H1 (cell line): ENCODE measurements around the gene SLC1A4. TPM values are rescaled to one million over a fixed set of nuclear protein-coding genes. Genes with fewer than 3 reads are reported as not detected.

Source experiments
- CTCF ChIA-PET: fragments of 300-600 bp; sonication (Branson Sonifier 250); formaldehyde crosslinking; loops from one replicate; lab custom pipeline; 2021; ENCODE audit not compliant: partially characterized antibody; lab: Charles Lee
- POLR2A ChIA-PET: fragments of 300-600 bp; sonication (Branson Sonifier 250); formaldehyde crosslinking; loops from one replicate; lab custom pipeline; 2021; ENCODE audit warnings: inconsistent platforms; ENCODE audit not compliant: partially characterized antibody; lab: Charles Lee
- DNase-seq, 2 experiments: peaks; one replicate each; pipeline versions ENCODE4 v3.0.0 to v3.0.0-alpha.2; 2010 to 2022; ENCODE audit warnings: low spot score in 2 of 2, low read depth in 1 of 2, mixed read lengths in 1 of 2
- FAIRE-seq: peaks from 2 replicates; lab custom pipeline; 2011; peaks lifted over from hg19 to GRCh38; lab: Jason Lieb, UNC
- H2AFZ ChIP-seq: 2 replicates; pipeline ENCODE4 v1.8.1; 2012; ENCODE audit warnings: low read length, inconsistent platforms
- H2AK5ac ChIP-seq: 2 replicates; pipeline ENCODE4 v1.6.1; 2013; ENCODE audit warnings: low read depth, low read length
- H2BK120ac ChIP-seq: replicated peaks from 2 replicates; pipeline ENCODE3; 2013; ENCODE audit warnings: low read depth, low read length, inconsistent platforms
- H2BK12ac ChIP-seq: 2 replicates; pipeline ENCODE4 v1.6.1; 2013; ENCODE audit warnings: low read depth, low read length
- H2BK15ac ChIP-seq: 2 replicates; pipeline ENCODE4 v1.6.1; 2013; ENCODE audit warnings: low read length
- H2BK20ac ChIP-seq: 2 replicates; pipeline ENCODE4 v1.6.1; 2013; ENCODE audit warnings: low read length
- H2BK5ac ChIP-seq: 2 replicates; pipeline ENCODE4 v1.6.1; 2013; ENCODE audit warnings: low read depth, low read length
- H3K14ac ChIP-seq: 2 replicates; pipeline ENCODE4 v1.6.1; 2013; ENCODE audit warnings: inconsistent platforms; ENCODE audit not compliant: insufficient read length
- H3K18ac ChIP-seq: 2 replicates; pipeline ENCODE4 v1.6.1; 2013; ENCODE audit warnings: low read length; ENCODE audit errors: extremely low read depth
- H3K23ac ChIP-seq: 2 replicates; pipeline ENCODE4 v1.6.1; 2013; ENCODE audit warnings: inconsistent platforms; ENCODE audit not compliant: insufficient read length
- H3K23me2 ChIP-seq: 2 replicates; pipeline ENCODE4 v1.6.1; 2013; ENCODE audit warnings: low read depth, low read length
- H3K27ac ChIP-seq: 2 replicates; pipeline ENCODE4 v1.6.1; 2011; ENCODE audit warnings: low read depth, low read length, inconsistent platforms
- H3K27me3 ChIP-seq, 4 experiments: replicated peaks in 1 of 4; 1 replicate in 1 of 4; 2 replicates in 3 of 4; pipeline versions ENCODE4 v1.6.1 to v1.8.1; 2011 to 2013; ENCODE audit warnings: low read length in 3 of 4, mild to moderate bottlenecking in 3 of 4, inconsistent platforms in 2 of 4, mixed read lengths in 2 of 4, moderate library complexity in 1 of 4; ENCODE audit not compliant: control insufficient read depth in 3 of 4, insufficient read depth in 3 of 4; ENCODE audit errors: extremely low read depth in 1 of 4
- H3K36me3 ChIP-seq, 4 experiments: 2 replicates each; pipeline versions ENCODE4 v1.6.1 to v1.8.1; 2011 to 2013; ENCODE audit warnings: mild to moderate bottlenecking in 4 of 4, low read length in 3 of 4, moderate library complexity in 2 of 4, control low read depth in 1 of 4, inconsistent platforms in 1 of 4; ENCODE audit not compliant: insufficient read depth in 4 of 4, control insufficient read depth in 2 of 4
- H3K4ac ChIP-seq: replicated peaks from 2 replicates; pipeline ENCODE3; 2013; ENCODE audit warnings: low read length, low read depth, mixed read lengths, inconsistent platforms; ENCODE audit not compliant: insufficient read length
- H3K4me1 ChIP-seq, 4 experiments: replicated peaks in 1 of 4; 1 replicate in 1 of 4; 2 replicates in 3 of 4; pipeline versions ENCODE4 v1.6.1 to v1.8.1; 2011 to 2013; ENCODE audit warnings: low read length in 3 of 4, inconsistent platforms in 2 of 4, mixed read lengths in 1 of 4; ENCODE audit not compliant: insufficient read depth in 4 of 4, control insufficient read depth in 3 of 4
- H3K4me2 ChIP-seq, 2 experiments: 2 replicates each; pipeline versions ENCODE4 v1.6.1 to v1.8.1; 2011 to 2013; ENCODE audit warnings: low read depth in 2 of 2, low read length in 2 of 2, control low read depth in 1 of 2, inconsistent platforms in 1 of 2, mild to moderate bottlenecking in 1 of 2; ENCODE audit not compliant: insufficient read depth in 1 of 2
- H3K4me3 ChIP-seq, 4 experiments: fragments of 200-600, 300-600 bp in 1 of 4; sonication (generic), shearing (Covaris generic), sonication (Bioruptor Twin) in 1 of 4; 2 replicates each; pipeline versions ENCODE4 v1.5.1 to v1.8.1; 2011 to 2016; ENCODE audit warnings: low read length in 4 of 4, low read depth in 3 of 4, control low read depth in 2 of 4, inconsistent platforms in 2 of 4, mild to moderate bottlenecking in 2 of 4, mixed read lengths in 1 of 4, moderate library complexity in 1 of 4; ENCODE audit not compliant: insufficient read depth in 2 of 4; ENCODE audit errors: extremely low read depth in 1 of 4
- H3K56ac ChIP-seq: replicated peaks from 2 replicates; pipeline ENCODE3; 2013; ENCODE audit warnings: low read depth, mild to moderate bottlenecking, mixed read lengths, low read length, inconsistent platforms; ENCODE audit not compliant: insufficient read length
- H3K79me1 ChIP-seq: 2 replicates; pipeline ENCODE4 v1.6.1; 2013; ENCODE audit warnings: low read depth, low read length, control low read depth
- H3K79me2 ChIP-seq, 2 experiments: 2 replicates each; pipeline versions ENCODE4 v1.6.1 to v1.8.1; 2012 to 2013; ENCODE audit warnings: low read length in 2 of 2, mild to moderate bottlenecking in 2 of 2, inconsistent platforms in 1 of 2; ENCODE audit not compliant: insufficient read depth in 2 of 2, control insufficient read depth in 1 of 2
- H3K9ac ChIP-seq, 4 experiments: replicated peaks in 1 of 4; 1 replicate in 1 of 4; 2 replicates in 3 of 4; pipeline versions ENCODE4 v1.6.1 to v1.8.1; 2011 to 2013; ENCODE audit warnings: low read depth in 3 of 4, low read length in 3 of 4, control low read depth in 2 of 4, mild to moderate bottlenecking in 2 of 4, moderate library complexity in 2 of 4, inconsistent platforms in 1 of 4; ENCODE audit errors: extremely low read depth in 1 of 4
- H3K9me3 ChIP-seq, 2 experiments: 2 replicates each; pipeline versions ENCODE4 v1.6.1 to v1.8.1; 2012 to 2013; ENCODE audit warnings: mild to moderate bottlenecking in 2 of 2, moderate library complexity in 2 of 2, control low read depth in 1 of 2, inconsistent platforms in 1 of 2, low read depth in 1 of 2, low read length in 1 of 2, mixed read lengths in 1 of 2; ENCODE audit not compliant: insufficient read depth in 2 of 2
- H4K20me1 ChIP-seq, 2 experiments: replicated peaks in 1 of 2; 2 replicates each; pipeline versions ENCODE3 to v1.8.1; 2011 to 2013; ENCODE audit warnings: inconsistent platforms in 2 of 2, low read length in 2 of 2, mild to moderate bottlenecking in 1 of 2; ENCODE audit not compliant: insufficient read depth in 2 of 2, control insufficient read depth in 1 of 2
- H4K5ac ChIP-seq: 2 replicates; pipeline ENCODE4 v1.6.1; 2013; ENCODE audit warnings: low read length, low read depth, mixed read lengths, inconsistent platforms; ENCODE audit not compliant: insufficient read length
- H4K8ac ChIP-seq: 2 replicates; pipeline ENCODE4 v1.8.0; 2013; ENCODE audit warnings: mild to moderate bottlenecking, moderate library complexity, low read length, inconsistent platforms; ENCODE audit not compliant: insufficient read depth; ENCODE audit errors: extremely low read depth
- H4K91ac ChIP-seq: replicated peaks from 2 replicates; pipeline ENCODE3; 2013; ENCODE audit warnings: low read length, mixed read lengths, inconsistent platforms; ENCODE audit not compliant: insufficient read length
- ATF3 ChIP-seq: IDR thresholded peaks from 2 replicates; pipeline ENCODE4 v1.6.1; 2011; ENCODE audit warnings: low read depth, mild to moderate bottlenecking, low read length; ENCODE audit not compliant: insufficient read depth
- FOSL1 ChIP-seq: IDR thresholded peaks from 2 replicates; pipeline ENCODE4 v1.6.1; 2011; ENCODE audit warnings: mild to moderate bottlenecking, low read depth, low read length, moderate library complexity; ENCODE audit not compliant: insufficient read depth
- HDAC2 ChIP-seq, 2 experiments: fragments of 300-600 bp in 1 of 2; sonication (generic) in 1 of 2; IDR thresholded peaks; 2 replicates each; pipeline ENCODE4 v1.6.1; 2011 to 2012; ENCODE audit warnings: low read depth in 2 of 2, low read length in 2 of 2, mild to moderate bottlenecking in 2 of 2, moderate library complexity in 2 of 2, borderline replicate concordance in 1 of 2, inconsistent platforms in 1 of 2
- JUND ChIP-seq: IDR thresholded peaks from 2 replicates; pipeline ENCODE4 v1.6.1; 2011; ENCODE audit warnings: mild to moderate bottlenecking, improper control_type of control experiment, low read length
- KDM5A ChIP-seq: fragments of 200-600 bp; IDR thresholded peaks from 2 replicates; pipeline ENCODE4 v1.7.1; 2012; ENCODE audit warnings: mild to moderate bottlenecking, low read length, inconsistent platforms, mixed read lengths
- NANOG ChIP-seq: IDR thresholded peaks from 2 replicates; pipeline ENCODE4 v1.6.1; 2011; ENCODE audit warnings: low read length, low read depth, mild to moderate bottlenecking, inconsistent platforms; ENCODE audit not compliant: insufficient read depth, poor library complexity, severe bottlenecking
- POU5F1 ChIP-seq: IDR thresholded peaks from 2 replicates; pipeline ENCODE4 v1.6.1; 2011; ENCODE audit warnings: low read depth, mild to moderate bottlenecking, low read length, moderate library complexity
- RXRA ChIP-seq: IDR thresholded peaks from 2 replicates; pipeline ENCODE4 v1.6.1; 2011; ENCODE audit warnings: low read depth, mild to moderate bottlenecking, low read length, moderate library complexity; ENCODE audit not compliant: insufficient read depth
- SIX5 ChIP-seq: IDR thresholded peaks from 2 replicates; pipeline ENCODE4 v1.6.1; 2011; ENCODE audit warnings: mild to moderate bottlenecking, low read depth, low read length
- TCF12 ChIP-seq: IDR thresholded peaks from 2 replicates; pipeline ENCODE4 v1.6.1; 2011; ENCODE audit warnings: low read depth, mild to moderate bottlenecking, low read length
- TEAD4 ChIP-seq: IDR thresholded peaks from 2 replicates; pipeline ENCODE4 v1.6.1; 2012; ENCODE audit warnings: low read depth, low read length, inconsistent platforms, mixed read lengths
- ZNF274 ChIP-seq: IDR thresholded peaks from 2 replicates; pipeline ENCODE4 v1.7.0; 2012; ENCODE audit warnings: low read length, borderline replicate concordance; ENCODE audit errors: extremely low read depth
- WGBS, 2 experiments: shearing (Covaris generic) in 1 of 2; methylation state at CpG; one replicate each; pipeline versions ENCODE4 v1.1.6 to v1.1.7; 2013 to 2015; ENCODE audit warnings: low lambda C conversion rate in 2 of 2, mixed read lengths in 2 of 2, inconsistent platforms in 1 of 2, low coverage in 1 of 2, missing lambda C conversion rate in 1 of 2; ENCODE audit not compliant: insufficient replicate concordance in 2 of 2, insufficient coverage in 1 of 2, insufficient read length in 1 of 2; ENCODE audit errors: extremely low coverage in 1 of 2, missing lambda C conversion rate in 1 of 2; 5-methylcytosine and 5-hydroxymethylcytosine counted together
- polyA plus RNA-seq, 7 experiments: library from polyadenylated mRNA; depleted of rRNA in 3 of 7; stranded (reverse) in 5 of 7; unstranded in 2 of 7; fragments of >200 nt in 5 of 7; fragments of 200-250 nt in 2 of 7; gene quantifications; 1 replicate in 5 of 7; 2 replicates in 1 of 7; 4 replicates in 1 of 7; pipeline versions ENCODE4 v1.2.1 to v1.2.3, GENCODE V29; 2011 to 2013; ENCODE audit warnings: missing spikeins in 2 of 7, mixed read lengths in 2 of 7
- total RNA-seq: library from RNA; stranded (reverse); fragmentation: NEBNext Ultra II Directional; extraction: Animal tissue kit (Norgen Biotek cat#: 25700); gene quantifications from 2 replicates; pipeline ENCODE4 v1.2.1, GENCODE V29; 2021

Gene SLC1A4
- total and polyA plus RNA-seq, 2 of the 8 experiments (the other 6 are each of a cell fraction or from before 2014, with no cell fraction given) = 0.44 to 0.86 TPM

- H4K5ac ChIP-seq = no peak overlapping the region
- no peak overlapping the region for H3K4me2 ChIP-seq
- no peaks in the 10 kb centered on the region for H3K79me2 ChIP-seq
- H2BK12ac ChIP-seq = no peak overlapping the region
- H3K14ac ChIP-seq = no peak overlapping the region
- H3K4me1 ChIP-seq = no peaks in the 10 kb centered on the region
- no peak overlapping the region for H3K9ac ChIP-seq
- DNase-seq = no peak
- H2BK5ac ChIP-seq = no peak overlapping the region
- no peak overlapping the region for H2BK20ac ChIP-seq
- H2BK120ac ChIP-seq = no peak overlapping the region
- H3K27me3 ChIP-seq = no peaks in the 10 kb centered on the region
- H3K9me3 ChIP-seq = peaks cover 2 to 4% of the 10 kb centered on the region in 2 experiments; a peak in 1 of 4 replicates
- H3K23me2 ChIP-seq = no peaks in the 10 kb centered on the region
- no peak overlapping the region for H4K91ac ChIP-seq
- ChIA-PET CTCF (interaction anchor here (0.7 to 2.0 kb wide), 6 partner anchors 9 to 372 kb away, joined by 3 to 7 read pairs (median 4); no protein-coding TSS in a partner anchor), POLR2A (interaction anchor here (1.2 kb wide), 1 partner anchor 9 kb away, joined by 6 read pairs; no protein-coding TSS in a partner anchor)
- H3K4ac ChIP-seq = no peak overlapping the region
- no peak overlapping the region for H3K27ac ChIP-seq
- no peaks in the 10 kb centered on the region for H3K79me1 ChIP-seq
- H3K56ac ChIP-seq = no peak overlapping the region
- H4K20me1 ChIP-seq = no peaks in the 10 kb centered on the region
- H3K18ac ChIP-seq = no peak overlapping the region
- no peak overlapping the region for H2AK5ac ChIP-seq
- H3K36me3 ChIP-seq = no peaks in the 10 kb centered on the region; a peak in 1 of 8 replicates
- H3K4me3 ChIP-seq = no peak overlapping the region
- no peak for FAIRE-seq
- H4K8ac ChIP-seq = no peak overlapping the region
- WGBS, 2 experiments = 90% methylated on average over 9 of the region's 9 CpGs; no CpG with 5 or more reads in 1 of the 2 experiments
- no peak overlapping the region for H3K23ac ChIP-seq
- no peak overlapping the region for H2AFZ ChIP-seq
- no peak overlapping the region for H2BK15ac ChIP-seq
- no peak for TF ChIP-seq RXRA
- TF ChIP-seq TEAD4 = no peak
- no peak for TF ChIP-seq FOSL1
- no peak for TF ChIP-seq TCF12
- TF ChIP-seq JUND = no peak
- TF ChIP-seq KDM5A = no peak
- TF ChIP-seq HDAC2 (IDR thresholded peaks at IDR 0.05; ENCODE audit: borderline replicate concordance in 1 of 2, low read depth in 2 of 2, low read length in 2 of 2) = no peak
- no peak for TF ChIP-seq SIX5
- TF ChIP-seq ZNF274 = no peak
- TF ChIP-seq NANOG = no peak
- TF ChIP-seq POU5F1 = no peak
- no peak for TF ChIP-seq ATF3
Measured at GRCh38 chr2:64957109-64957903, 31.9 kb upstream of the SLC1A4 start.
